Measurements from ENCODE around the gene SUB1.

DNA sequence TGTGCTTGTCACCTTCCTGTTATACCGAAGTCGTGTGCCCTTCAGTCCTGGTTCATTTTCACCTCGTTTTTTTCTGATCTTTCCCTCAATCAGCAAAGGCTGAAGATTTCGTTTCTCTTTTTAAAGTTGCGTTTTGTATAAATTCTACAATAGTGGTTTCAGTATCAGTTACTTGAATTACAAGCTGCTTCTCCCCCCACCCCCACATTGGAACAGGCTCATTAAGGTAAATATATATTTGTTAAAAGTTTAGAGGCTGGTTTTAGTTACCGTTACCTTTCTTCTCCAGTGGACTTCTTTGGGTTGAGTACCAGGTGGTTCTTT is 881 bp downstream of the SUB1 start:
- TF ChIP-seq, protein P1, sequence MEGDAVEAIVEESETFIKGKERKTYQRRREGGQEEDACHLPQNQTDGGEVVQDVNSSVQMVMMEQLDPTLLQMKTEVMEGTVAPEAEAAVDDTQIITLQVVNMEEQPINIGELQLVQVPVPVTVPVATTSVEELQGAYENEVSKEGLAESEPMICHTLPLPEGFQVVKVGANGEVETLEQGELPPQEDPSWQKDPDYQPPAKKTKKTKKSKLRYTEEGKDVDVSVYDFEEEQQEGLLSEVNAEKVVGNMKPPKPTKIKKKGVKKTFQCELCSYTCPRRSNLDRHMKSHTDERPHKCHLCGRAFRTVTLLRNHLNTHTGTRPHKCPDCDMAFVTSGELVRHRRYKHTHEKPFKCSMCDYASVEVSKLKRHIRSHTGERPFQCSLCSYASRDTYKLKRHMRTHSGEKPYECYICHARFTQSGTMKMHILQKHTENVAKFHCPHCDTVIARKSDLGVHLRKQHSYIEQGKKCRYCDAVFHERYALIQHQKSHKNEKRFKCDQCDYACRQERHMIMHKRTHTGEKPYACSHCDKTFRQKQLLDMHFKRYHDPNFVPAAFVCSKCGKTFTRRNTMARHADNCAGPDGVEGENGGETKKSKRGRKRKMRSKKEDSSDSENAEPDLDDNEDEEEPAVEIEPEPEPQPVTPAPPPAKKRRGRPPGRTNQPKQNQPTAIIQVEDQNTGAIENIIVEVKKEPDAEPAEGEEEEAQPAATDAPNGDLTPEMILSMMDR (conservative IDR thresholded peaks at IDR 0.05; ENCODE audit: low read length), result no peak
- no peak for TF ChIP-seq EZH2phosphoT487 (IDR thresholded peaks at IDR 0.05; ENCODE audit: borderline replicate concordance)

Measured in Loucy (cell line).